Activated naive CD8-positive, alpha-beta T cell treated with anti-CD3 and anti-CD28 coated beads for 36 hours (primary cell): Measurements from ENCODE around the gene NFE2L1. TPM values are rescaled to one million over a fixed set of nuclear protein-coding genes. Genes with fewer than 3 reads are reported as not detected.

ENCODE experiments used
- DNase-seq: peaks from one replicate; pipeline ENCODE4 v3.0.0; 2021
- H3K27ac Mint-ChIP-seq: one replicate; pipeline ENCODE4 v1.8.0; 2022; ENCODE audit warnings: mild to moderate bottlenecking, moderate library complexity, mixed read lengths
- H3K27me3 Mint-ChIP-seq: one replicate; pipeline ENCODE4 v1.8.0; 2022; ENCODE audit warnings: mild to moderate bottlenecking, mixed read lengths
- H3K36me3 Mint-ChIP-seq: one replicate; pipeline ENCODE4 v1.8.0; 2021; ENCODE audit warnings: mild to moderate bottlenecking, mixed read lengths
- H3K4me1 Mint-ChIP-seq: one replicate; pipeline ENCODE4 v1.8.0; 2021; ENCODE audit warnings: mixed read lengths
- H3K4me3 Mint-ChIP-seq: one replicate; pipeline ENCODE4 v1.8.0; 2022; ENCODE audit warnings: mild to moderate bottlenecking, moderate library complexity, mixed read lengths
- H3K9me3 Mint-ChIP-seq: one replicate; pipeline ENCODE4 v1.8.0; 2022; ENCODE audit warnings: mixed read lengths
- total RNA-seq, 2 experiments: library from RNA; stranded (reverse); gene quantifications; one replicate each; pipeline ENCODE4 v1.2.3, GENCODE V29; 2021

NFE2L1 gene
- total RNA-seq, 2 experiments from 2014 or later, result 99.0 to 99.7 TPM

DNA sequence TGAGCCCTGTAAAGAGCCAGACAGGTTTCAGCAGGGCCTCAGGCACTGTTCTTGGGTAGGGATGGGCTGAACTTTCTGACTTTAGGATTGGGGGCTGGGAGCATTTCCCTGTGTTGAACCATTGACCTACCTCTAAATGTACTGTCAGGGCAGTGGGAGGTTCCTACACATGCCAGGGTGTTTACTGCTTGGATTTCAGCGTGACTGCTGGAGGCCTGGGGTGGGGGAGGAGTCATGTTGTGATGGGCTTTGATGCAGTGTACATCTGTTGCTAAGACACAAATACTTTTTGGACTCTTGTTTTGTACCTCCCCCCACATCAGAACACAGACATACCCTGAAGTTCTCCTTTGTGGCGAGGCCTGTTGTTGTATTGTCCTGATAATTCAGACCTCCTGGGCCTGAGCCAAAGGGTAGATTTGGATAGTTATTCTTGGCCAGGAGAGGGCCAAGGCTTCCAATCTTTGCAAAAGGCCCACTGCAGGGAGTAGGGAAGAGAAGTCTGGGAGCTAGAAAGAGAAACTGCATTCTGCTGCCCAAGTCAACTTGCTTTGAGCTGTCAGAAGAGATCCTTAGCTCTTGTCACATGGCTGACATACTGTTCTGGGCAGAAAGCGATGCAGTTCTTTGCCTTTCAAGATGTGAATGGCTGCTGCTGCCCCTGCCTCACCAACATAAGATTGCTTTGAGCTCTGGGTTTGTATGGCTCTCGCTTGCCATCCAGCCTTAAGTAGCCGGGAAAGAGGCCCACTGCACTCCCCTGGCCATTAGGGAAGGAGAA lies 3.7 kb downstream of the NFE2L1 start:
- H3K4me3 Mint-ChIP-seq, result peak overlapping the region; percentile 32
- H3K4me1 Mint-ChIP-seq, result peaks cover 65% of the 10 kb centered on the region
- DNase-seq, result no peak
- H3K27me3 Mint-ChIP-seq, result peaks cover 4% of the 10 kb centered on the region
- peaks cover 60% of the 10 kb centered on the region for H3K36me3 Mint-ChIP-seq
- no peaks in the 10 kb centered on the region for H3K9me3 Mint-ChIP-seq
- H3K27ac Mint-ChIP-seq, result peak overlapping the region; percentile 79

DNA sequence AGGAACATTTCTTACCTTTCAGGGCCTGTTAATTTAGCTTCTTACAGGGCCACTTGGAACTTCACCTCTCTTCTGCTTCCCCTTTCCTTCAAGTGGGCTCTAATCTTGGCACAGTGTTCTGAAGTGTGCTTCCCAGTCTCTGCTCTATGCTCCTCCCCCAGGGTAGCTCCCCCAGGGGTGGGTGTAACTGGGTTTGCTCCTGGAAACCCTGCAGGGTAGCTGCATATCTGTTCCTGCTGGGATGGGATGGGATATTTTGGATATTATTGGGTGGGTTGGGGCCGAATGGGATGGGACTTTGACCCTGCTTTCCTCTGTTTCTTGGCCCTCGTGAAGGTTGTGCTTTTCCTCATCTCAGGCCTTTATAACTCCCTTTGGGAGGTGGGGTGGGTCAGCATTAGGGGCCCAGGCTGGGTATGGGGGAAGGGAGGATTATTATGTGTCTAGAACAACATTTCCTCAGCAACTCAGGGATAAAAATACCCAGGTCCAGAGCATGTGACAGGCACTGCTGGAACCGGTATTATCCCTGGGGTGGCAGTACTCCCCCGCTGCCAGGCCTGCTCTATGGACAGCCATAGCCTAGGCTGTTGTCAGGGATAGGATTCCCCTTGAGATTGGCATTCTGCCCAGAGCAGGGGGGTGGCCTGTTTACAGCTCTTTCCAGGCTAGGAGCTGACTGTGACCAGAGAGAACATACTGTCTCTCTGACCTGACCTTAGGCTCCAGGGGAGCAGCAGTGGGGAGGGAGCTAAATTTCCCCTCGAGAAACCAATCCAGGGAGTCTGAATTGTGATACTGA lies 5.0 kb downstream of the NFE2L1 start:
- Mint-ChIP-seq H3K4me1 (peaks cover 64% of the 10 kb centered on the region), H3K4me3 (peak overlapping the region; percentile 29), H3K27me3 (no peaks in the 10 kb centered on the region), H3K36me3 (peaks cover 56% of the 10 kb centered on the region), H3K9me3 (no peaks in the 10 kb centered on the region), H3K27ac (peak overlapping the region; percentile 70)
- no peak for DNase-seq

DNA sequence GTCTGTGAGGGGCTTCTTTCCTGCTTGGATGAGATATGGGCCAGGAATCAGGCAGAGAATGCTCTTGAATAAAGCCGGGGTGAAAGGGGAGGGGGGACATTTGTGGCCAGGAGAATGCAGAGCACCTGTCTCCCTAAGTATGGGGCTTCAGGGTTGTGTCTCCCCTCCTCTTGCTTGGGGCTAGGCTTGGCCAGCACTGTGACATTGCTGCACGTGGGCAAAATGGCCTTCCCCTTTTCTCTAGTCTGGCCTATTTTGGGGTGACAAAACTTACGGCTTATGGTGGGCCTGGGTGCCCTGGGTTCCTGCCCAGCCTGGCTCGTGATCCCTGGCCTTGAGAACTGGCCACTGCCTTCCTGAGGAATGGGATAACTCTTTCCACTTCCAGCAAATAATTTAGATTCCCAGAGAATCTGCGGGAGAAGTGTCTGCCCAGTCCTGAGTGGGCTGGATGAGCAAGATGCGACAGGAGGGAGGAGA lies 5.6 kb downstream of the NFE2L1 start:
- peaks cover 60% of the 10 kb centered on the region for H3K36me3 Mint-ChIP-seq
- peaks cover 64% of the 10 kb centered on the region for H3K4me1 Mint-ChIP-seq
- H3K4me3 Mint-ChIP-seq, result peak overlapping the region; percentile 29
- H3K27ac Mint-ChIP-seq, result peak overlapping the region; percentile 70
- no peaks in the 10 kb centered on the region for H3K9me3 Mint-ChIP-seq
- no peaks in the 10 kb centered on the region for H3K27me3 Mint-ChIP-seq
- DNase-seq, result no peak

DNA sequence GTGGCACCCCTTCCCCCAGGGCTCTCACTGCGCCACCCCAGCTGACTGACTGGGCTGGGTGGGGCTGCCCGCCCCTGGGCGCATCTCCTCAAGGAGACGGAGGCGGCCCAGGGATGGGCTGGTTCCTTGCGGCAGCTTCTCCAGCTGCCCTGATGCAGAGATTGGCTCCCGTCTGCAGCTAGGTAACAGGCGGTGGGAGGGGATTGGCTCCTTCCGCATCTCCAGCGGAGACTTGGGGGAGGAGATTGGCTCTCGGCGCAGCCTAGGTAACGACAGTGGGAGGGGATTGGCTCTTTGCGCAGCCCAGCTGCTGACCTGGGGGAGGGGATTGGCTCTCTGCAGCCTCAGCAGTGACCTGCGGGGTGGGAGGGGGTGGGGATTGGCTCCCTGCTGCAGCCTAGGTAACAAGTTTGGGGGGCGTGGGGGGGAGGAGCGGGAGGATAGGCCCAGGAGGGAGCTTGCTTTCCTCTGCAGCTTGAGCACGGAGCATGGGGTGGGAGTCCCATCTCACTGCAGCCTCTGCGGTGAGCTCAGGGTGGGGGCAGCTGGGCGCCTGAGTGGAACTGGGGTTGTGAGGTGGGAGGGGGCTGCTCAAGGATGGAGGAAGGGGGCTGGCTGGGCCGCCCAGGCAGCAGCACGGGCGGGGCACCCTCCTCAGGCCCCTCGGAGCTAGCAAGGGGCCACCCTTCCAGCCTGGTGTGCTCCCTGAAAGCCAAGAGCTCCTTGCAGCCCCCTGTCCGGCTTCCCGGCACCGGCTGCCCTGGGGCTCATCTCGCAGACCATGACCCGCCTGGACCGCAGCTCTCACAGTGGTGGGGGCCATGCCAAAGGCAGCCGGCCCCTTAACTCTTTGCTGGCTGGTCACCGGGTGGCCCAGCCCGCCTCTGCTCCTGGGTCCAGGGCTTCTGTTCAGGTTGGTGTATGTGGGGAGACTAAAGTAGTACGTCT lies 6.4 kb downstream of the NFE2L1 start:
- H3K36me3 Mint-ChIP-seq, result peaks cover 62% of the 10 kb centered on the region
- DNase-seq, result no peak
- H3K27me3 Mint-ChIP-seq, result no peaks in the 10 kb centered on the region
- H3K4me3 Mint-ChIP-seq, result peak overlapping the region; percentile 52
- H3K27ac Mint-ChIP-seq, result peak overlapping the region; percentile 98
- H3K9me3 Mint-ChIP-seq, result no peaks in the 10 kb centered on the region
- H3K4me1 Mint-ChIP-seq, result peaks cover 64% of the 10 kb centered on the region

DNA sequence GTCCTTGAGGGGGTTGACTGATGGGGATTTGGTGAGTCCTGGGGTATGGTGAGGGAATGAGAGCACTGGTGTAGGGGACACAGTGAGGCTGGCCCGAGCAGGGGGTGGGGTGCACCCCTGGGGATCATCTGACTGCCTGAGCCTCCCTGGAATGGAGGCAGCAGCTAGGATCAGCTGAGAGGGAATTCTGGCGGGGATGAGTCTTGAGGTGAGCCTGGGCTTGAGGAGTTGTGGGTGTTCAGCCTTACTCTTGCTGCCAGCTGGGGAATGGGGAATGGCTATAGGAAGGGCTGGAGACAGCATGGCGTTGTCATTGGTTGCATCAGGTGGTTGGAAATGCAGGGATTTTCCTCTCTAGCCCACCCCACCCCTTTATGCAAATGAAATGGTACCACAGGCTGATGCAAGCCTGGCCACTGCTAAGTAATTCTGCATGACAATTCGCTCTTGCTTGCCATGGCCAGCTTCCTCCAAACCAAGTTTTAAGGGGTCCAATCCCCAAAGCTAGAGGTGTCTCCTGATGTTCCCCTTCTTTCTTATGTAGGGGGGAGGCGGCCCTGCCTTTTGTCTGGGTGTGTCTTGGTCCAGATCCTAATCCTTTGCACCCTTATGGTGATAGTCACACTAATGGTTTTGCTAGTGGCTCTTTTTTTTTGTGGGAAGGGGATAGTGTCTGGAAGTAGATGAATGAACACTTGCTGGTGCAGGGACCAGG lies 7.5 kb downstream of the NFE2L1 start:
- Mint-ChIP-seq H3K27me3 (no peaks in the 10 kb centered on the region), H3K4me1 (peaks cover 56% of the 10 kb centered on the region), H3K4me3 (peak overlapping the region; percentile 74), H3K27ac (peak overlapping the region; percentile 98), H3K36me3 (peaks cover 53% of the 10 kb centered on the region), H3K9me3 (no peaks in the 10 kb centered on the region)
- DNase-seq, result peak; percentile 69

DNA sequence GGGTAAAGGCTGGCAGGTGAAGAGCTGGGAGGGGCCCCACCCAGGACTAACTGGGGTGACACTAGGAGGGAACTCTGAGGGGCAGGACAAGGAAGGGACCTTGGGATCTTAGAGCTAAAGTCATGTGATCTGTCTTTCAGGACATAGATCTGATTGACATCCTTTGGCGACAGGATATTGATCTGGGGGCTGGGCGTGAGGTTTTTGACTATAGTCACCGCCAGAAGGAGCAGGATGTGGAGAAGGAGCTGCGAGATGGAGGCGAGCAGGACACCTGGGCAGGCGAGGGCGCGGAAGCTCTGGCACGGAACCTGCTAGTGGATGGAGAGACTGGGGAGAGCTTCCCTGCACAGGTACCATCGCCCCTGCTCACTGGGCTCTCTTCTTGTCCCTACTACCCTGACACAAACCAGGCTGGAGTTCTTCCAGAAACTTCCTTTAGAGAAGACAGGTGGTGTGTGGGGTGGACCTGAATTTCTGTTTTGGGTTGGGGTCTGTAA lies 8.1 kb downstream of the NFE2L1 start:
- H3K9me3 Mint-ChIP-seq, result no peaks in the 10 kb centered on the region
- H3K27ac Mint-ChIP-seq, result peak overlapping the region; percentile 98
- H3K4me1 Mint-ChIP-seq, result peaks cover 53% of the 10 kb centered on the region
- no peaks in the 10 kb centered on the region for H3K27me3 Mint-ChIP-seq
- peaks cover 48% of the 10 kb centered on the region for H3K36me3 Mint-ChIP-seq
- no peak for DNase-seq
- peak overlapping the region; percentile 74 for H3K4me3 Mint-ChIP-seq

DNA sequence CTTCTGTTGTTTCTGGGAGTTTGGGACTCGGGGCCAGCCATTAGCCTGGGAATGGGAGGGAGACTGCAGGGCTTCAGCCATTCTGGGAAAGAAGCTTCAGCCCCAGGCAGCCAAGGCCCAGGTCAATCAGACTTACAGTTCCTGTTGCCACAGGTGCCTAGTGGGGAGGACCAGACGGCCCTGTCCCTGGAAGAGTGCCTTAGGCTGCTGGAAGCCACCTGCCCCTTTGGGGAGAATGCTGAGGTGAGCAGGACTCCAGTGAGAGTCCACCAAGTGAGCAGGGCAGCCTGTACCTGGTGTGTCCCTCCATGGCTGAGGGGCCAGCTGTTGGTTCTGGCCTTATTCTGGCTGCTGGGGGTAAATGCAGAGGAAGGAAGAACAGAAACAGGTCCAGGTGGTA lies 8.7 kb downstream of the NFE2L1 start:
- peaks cover 49% of the 10 kb centered on the region for H3K4me1 Mint-ChIP-seq
- no peaks in the 10 kb centered on the region for H3K27me3 Mint-ChIP-seq
- peak overlapping the region; percentile 74 for H3K4me3 Mint-ChIP-seq
- peaks cover 42% of the 10 kb centered on the region for H3K36me3 Mint-ChIP-seq
- H3K27ac Mint-ChIP-seq, result peak overlapping the region; percentile 98
- DNase-seq, result no peak
- H3K9me3 Mint-ChIP-seq, result no peaks in the 10 kb centered on the region

DNA sequence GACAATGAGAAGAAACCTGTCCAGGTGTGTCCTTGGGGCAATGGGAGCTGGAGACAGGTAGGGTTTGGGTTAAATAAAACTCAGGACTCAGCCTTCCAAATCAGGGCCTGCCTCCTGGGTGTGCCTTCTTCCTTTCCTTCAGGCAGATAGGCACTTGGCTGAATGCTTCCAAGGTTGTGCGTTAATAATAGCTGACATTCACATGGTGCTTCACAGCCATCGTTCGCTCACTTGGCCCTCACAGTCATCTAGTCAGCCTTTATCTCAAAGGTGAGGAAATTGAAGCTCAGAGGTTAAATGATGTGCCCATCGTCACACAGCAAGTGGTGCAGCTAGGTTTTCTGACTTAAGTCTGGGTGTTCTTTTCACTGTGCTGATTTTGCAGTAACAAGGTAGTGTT lies 9.5 kb downstream of the NFE2L1 start:
- DNase-seq, result no peak
- H3K36me3 Mint-ChIP-seq, result peaks cover 42% of the 10 kb centered on the region
- H3K27me3 Mint-ChIP-seq, result no peaks in the 10 kb centered on the region
- H3K9me3 Mint-ChIP-seq, result no peaks in the 10 kb centered on the region
- H3K4me3 Mint-ChIP-seq, result no peak overlapping the region
- H3K4me1 Mint-ChIP-seq, result peaks cover 43% of the 10 kb centered on the region
- peak overlapping the region; percentile 98 for H3K27ac Mint-ChIP-seq

DNA sequence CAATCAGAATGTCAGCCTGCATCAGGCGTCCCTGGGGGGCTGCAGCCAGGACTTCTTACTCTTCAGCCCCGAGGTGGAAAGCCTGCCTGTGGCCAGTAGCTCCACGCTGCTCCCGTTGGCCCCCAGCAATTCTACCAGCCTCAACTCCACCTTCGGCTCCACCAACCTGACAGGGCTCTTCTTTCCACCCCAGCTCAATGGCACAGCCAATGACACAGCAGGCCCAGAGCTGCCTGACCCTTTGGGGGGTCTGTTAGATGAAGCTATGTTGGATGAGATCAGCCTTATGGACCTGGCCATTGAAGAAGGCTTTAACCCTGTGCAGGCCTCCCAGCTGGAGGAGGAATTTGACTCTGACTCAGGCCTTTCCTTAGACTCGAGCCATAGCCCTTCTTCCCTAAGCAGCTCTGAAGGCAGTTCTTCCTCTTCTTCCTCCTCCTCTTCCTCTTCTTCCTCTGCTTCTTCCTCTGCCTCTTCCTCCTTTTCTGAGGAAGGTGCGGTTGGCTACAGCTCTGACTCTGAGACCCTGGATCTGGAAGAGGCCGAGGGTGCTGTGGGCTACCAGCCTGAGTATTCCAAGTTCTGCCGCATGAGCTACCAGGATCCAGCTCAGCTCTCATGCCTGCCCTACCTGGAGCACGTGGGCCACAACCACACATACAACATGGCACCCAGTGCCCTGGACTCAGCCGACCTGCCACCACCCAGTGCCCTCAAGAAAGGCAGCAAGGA lies 10.4 kb downstream of the NFE2L1 start:
- peak overlapping the region; percentile 76 for H3K27ac Mint-ChIP-seq
- DNase-seq, result no peak
- H3K9me3 Mint-ChIP-seq, result no peaks in the 10 kb centered on the region
- H3K4me3 Mint-ChIP-seq, result peak overlapping the region; percentile 37
- peaks cover 39% of the 10 kb centered on the region for H3K36me3 Mint-ChIP-seq
- H3K27me3 Mint-ChIP-seq, result no peaks in the 10 kb centered on the region
- peaks cover 35% of the 10 kb centered on the region for H3K4me1 Mint-ChIP-seq

DNA sequence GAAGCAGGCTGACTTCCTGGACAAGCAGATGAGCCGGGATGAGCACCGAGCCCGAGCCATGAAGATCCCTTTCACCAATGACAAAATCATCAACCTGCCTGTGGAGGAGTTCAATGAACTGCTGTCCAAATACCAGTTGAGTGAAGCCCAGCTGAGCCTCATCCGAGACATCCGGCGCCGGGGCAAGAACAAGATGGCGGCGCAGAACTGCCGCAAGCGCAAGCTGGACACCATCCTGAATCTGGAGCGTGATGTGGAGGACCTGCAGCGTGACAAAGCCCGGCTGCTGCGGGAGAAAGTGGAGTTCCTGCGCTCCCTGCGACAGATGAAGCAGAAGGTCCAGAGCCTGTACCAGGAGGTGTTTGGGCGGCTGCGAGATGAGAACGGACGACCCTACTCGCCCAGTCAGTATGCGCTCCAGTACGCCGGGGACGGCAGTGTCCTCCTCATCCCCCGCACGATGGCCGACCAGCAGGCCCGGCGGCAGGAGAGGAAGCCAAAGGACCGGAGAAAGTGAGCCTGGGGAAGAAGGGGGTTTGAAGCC lies 11.0 kb downstream of the NFE2L1 start:
- no peaks in the 10 kb centered on the region for H3K9me3 Mint-ChIP-seq
- no peak overlapping the region for H3K4me3 Mint-ChIP-seq
- H3K27me3 Mint-ChIP-seq, result no peaks in the 10 kb centered on the region
- H3K36me3 Mint-ChIP-seq, result peaks cover 38% of the 10 kb centered on the region
- H3K4me1 Mint-ChIP-seq, result peaks cover 31% of the 10 kb centered on the region
- peak overlapping the region; percentile 76 for H3K27ac Mint-ChIP-seq
- no peak for DNase-seq

DNA sequence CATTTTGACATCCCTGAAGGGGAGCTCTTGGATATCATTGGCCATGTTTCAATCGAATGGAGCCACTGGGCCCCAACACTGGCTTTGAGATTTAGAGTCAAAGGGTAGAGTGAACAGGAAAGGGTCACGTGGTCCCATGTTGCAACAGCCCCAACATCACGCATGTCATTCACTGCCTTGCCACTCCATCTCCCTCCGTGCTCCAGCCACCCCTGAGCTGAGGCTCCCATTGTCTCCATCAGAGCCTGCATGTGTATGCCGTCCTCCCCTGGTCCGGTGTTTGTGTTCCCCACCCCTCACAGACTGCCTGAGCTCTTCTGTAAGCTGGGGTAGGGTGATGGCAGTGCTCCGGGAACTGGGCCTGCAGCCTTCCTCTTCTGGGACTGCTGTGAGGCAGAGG lies 12.1 kb downstream of the NFE2L1 start:
- Mint-ChIP-seq H3K4me1 (peaks cover 27% of the 10 kb centered on the region), H3K27ac (no peak overlapping the region), H3K9me3 (no peaks in the 10 kb centered on the region), H3K27me3 (no peaks in the 10 kb centered on the region), H3K36me3 (peaks cover 38% of the 10 kb centered on the region), H3K4me3 (no peak overlapping the region)
- no peak for DNase-seq

DNA sequence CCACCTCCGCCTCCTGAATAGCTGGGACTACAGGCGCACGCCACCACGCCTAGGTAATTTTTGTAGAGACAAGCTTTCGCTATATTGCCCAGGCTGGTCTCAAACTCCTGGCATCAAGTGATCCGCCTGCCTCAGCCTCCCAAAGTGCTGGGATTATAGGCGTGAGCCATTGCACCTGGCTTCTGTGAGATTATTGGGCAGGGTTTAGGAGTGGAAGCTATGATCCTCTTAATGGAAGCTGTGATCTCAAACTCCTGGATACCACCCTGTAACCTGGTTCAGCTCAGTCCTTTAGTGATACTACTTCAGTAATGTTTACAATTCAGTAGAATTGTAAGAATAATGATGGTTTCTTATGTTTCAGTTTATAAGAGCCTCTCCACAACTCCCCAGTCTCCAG lies 14.1 kb downstream of the NFE2L1 start:
- no peak for DNase-seq
- Mint-ChIP-seq H3K4me3 (no peak overlapping the region), H3K9me3 (no peaks in the 10 kb centered on the region), H3K27ac (no peak overlapping the region), H3K4me1 (peaks cover 8% of the 10 kb centered on the region), H3K36me3 (peaks cover 26% of the 10 kb centered on the region), H3K27me3 (no peaks in the 10 kb centered on the region)

DNA sequence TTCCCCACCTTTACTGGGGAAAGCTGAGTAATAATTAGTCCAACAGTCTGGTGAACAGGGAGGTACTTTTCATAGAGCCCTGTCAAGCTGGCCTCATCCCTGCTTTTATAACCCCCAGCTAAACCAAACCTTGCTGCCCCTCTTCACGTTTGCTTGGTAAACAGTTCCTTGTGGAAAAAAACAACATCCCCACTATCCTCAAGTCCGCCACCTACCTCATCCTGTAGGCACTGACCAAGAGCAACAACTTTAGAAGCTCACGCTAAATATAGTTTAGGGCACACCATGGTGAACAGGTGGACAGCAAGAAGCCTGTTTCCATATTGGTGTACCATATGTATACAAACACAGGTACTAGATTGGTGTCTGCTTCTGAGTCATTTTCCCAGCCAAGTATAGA lies 16.5 kb downstream of the NFE2L1 start:
- no peak overlapping the region for H3K27ac Mint-ChIP-seq
- peaks cover 14% of the 10 kb centered on the region for H3K36me3 Mint-ChIP-seq
- no peaks in the 10 kb centered on the region for H3K27me3 Mint-ChIP-seq

More for the DNA sequence above, 16.5 kb downstream of the NFE2L1 start:
- DNase-seq, result no peak
- Mint-ChIP-seq H3K4me3 (no peak overlapping the region), H3K9me3 (no peaks in the 10 kb centered on the region), H3K4me1 (peaks cover 6% of the 10 kb centered on the region)
